ENCODE data around the gene STRIP1. TPM values are rescaled to one million over a fixed set of nuclear protein-coding genes. Genes with fewer than 3 reads are reported as not detected.
A peak's percentile ranks its signal among the peaks of the same experiment; 100 is the strongest.
"Not testable (repeated sequence)": the region's sequence is repeated elsewhere in the genome, so short reads cannot be mapped to it uniquely, and the experiment has no call there.

Gene STRIP1
- total RNA-seq, 1 donor from 2014 or later: 20.0 TPM

DNA sequence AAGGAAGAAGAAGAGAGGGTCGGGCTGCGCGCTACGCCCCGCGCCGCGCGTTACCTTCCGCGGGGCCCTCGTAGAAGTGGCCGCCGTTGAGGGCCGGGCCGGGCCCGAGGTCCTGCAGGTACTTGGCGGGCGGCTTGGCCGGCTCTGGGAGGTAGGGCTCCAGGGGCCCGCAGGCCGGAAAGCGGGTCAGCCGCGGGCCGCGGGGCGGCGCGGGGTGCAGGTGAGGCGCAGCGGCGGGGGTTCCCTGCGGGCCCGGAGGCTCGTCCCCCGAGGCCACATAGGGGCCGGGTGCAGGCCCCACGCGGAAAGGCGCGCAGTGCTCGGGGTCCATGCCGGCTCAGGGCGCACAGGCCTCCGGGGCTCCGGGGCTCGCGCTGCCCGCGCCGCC lies 35.9 kb downstream of the STRIP1 start:
- intact Hi-C loops (cut with DNase I): no loop called here
- H3K4me3 ChIP-seq: peak overlapping the region in 1 of 2 donors; percentile 47

DNA sequence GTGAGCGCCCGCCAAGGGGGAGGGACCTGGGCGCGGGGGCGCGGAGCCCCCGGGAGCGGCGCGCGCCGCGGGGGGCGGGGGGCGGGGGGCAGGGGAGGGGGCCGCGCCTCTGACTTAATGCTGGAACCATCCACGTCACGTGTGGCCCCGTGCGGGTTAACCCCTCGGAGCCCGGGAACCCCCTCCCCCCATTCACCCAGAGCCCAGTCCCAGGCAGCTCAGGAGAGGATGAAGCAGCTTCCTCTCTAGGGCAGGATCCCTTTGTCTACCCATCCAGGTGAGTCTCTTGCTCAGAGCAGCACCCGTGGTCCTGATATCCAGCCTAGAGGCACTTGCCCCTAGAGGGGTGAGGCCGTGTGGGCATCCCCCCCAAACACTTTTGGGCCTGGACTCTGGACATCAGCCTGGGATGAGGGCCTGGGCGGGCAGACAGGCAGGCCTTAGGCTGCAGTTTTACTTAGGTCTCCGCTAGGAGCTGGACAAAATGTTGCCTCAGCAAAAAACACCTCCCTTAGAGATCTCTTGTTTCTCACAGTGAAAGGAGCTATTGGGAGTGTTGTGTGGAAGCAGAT lies 36.3 kb downstream of the STRIP1 start, which contains the start of gene ALX3:
Gene ALX3 (minus strand): TSS at position 2 of the 572 bp plus-strand sequence. CDS start 60 bp downstream, outside the sequence.
- TF ChIP-seq, protein P1, sequence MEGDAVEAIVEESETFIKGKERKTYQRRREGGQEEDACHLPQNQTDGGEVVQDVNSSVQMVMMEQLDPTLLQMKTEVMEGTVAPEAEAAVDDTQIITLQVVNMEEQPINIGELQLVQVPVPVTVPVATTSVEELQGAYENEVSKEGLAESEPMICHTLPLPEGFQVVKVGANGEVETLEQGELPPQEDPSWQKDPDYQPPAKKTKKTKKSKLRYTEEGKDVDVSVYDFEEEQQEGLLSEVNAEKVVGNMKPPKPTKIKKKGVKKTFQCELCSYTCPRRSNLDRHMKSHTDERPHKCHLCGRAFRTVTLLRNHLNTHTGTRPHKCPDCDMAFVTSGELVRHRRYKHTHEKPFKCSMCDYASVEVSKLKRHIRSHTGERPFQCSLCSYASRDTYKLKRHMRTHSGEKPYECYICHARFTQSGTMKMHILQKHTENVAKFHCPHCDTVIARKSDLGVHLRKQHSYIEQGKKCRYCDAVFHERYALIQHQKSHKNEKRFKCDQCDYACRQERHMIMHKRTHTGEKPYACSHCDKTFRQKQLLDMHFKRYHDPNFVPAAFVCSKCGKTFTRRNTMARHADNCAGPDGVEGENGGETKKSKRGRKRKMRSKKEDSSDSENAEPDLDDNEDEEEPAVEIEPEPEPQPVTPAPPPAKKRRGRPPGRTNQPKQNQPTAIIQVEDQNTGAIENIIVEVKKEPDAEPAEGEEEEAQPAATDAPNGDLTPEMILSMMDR (IDR thresholded peaks at IDR 0.05): no peak
- no peak for DNase-seq (ENCODE audit: low spot score in 2 of 2)
- no peaks in the 10 kb centered on the region for H3K9me3 ChIP-seq
- H3K36me3 ChIP-seq: no peaks in the 10 kb centered on the region
- peaks cover 0 to 4% of the 10 kb centered on the region in 2 donors for H3K4me1 ChIP-seq
- peak within 1 kb of the TSS in 1 of 2 donors; percentile 47 for H3K4me3 ChIP-seq
- H3K27ac ChIP-seq: no peak within 1 kb of the TSS
- peaks cover 31% of the 10 kb centered on the region for H3K27me3 ChIP-seq
- intact Hi-C loops (cut with DNase I): no loop called here

More for the DNA sequence above, 35.9 kb downstream of the STRIP1 start:
- no peaks in the 10 kb centered on the region for H3K36me3 ChIP-seq
- H3K9me3 ChIP-seq: no peaks in the 10 kb centered on the region
- H3K4me1 ChIP-seq: peaks cover 0 to 4% of the 10 kb centered on the region in 2 donors
- no peak overlapping the region for H3K27ac ChIP-seq
- no peak for DNase-seq (ENCODE audit: low spot score in 2 of 2)
- H3K27me3 ChIP-seq: peaks cover 31% of the 10 kb centered on the region
- TF ChIP-seq, protein P1 (IDR thresholded peaks at IDR 0.05): no peak

DNA sequence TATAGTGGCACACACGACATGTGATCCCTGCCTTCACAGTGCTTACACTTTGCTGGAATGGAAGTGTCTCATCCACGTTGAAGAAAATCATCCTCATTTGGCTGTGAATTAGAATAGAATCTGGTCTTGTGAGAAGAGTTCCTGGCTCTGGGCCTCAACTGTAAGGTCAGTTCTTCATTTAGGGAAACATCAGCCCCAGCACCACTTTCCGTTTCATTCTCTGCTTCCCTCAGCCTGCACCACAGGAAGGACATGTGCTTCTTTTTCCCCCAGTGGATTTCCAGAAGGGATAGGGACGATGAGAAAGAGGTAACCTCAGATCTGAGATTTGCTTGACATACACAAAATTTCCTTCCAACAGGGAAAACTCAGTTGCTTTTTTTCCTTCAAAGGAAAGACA lies 39.7 kb downstream of the STRIP1 start:
- Histone ChIP-seq H3K9me3 (no peaks in the 10 kb centered on the region), H3K4me1 (no peaks in the 10 kb centered on the region), H3K27me3 (peaks cover 16% of the 10 kb centered on the region), H3K27ac (no peak overlapping the region), H3K36me3 (no peaks in the 10 kb centered on the region), H3K4me3 (no peak overlapping the region)
- intact Hi-C loops (cut with DNase I): no loop called here
- DNase-seq (ENCODE audit: low spot score in 2 of 2): no peak
- TF ChIP-seq, protein P1 (IDR thresholded peaks at IDR 0.05): no peak

DNA sequence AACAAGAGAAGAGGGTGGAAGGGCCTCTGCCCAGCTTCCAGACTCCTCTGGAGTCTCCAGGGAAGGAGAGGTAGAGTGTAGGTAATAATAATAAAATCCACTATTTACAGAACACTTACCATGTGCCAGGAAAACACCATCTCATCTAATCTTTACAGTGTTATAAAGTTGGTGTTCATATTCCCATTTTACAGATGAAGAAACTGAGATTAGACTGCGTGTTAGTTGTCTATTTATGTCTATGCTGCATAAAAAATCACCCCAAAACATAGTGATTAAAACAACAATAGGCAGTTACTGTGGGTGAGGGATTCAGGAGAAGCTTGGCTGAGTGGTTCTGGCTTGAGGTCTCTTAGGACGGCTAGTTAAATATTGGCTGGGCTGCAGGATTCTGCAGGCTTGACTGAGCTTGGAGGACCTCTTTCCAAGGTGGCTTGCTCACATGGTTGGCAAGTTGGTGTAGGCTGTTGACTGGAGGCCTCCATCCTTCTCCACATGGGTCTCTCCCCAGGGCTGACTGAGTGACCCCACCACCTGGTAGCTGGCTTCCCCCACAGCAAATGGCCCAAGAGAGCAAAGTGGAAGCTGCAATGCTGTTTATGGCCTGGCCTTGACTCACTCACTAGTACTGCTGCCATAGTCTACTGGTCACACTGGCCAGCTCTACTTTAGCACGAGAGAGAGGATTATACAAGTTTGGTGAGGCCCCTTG lies 42.5 kb downstream of the STRIP1 start:
- TF ChIP-seq, protein P1 (IDR thresholded peaks at IDR 0.05): no peak
- intact Hi-C loops (cut with DNase I): no loop called here
- Histone ChIP-seq H3K4me3 (no peak overlapping the region), H3K4me1 (no peaks in the 10 kb centered on the region), H3K9me3 (no peaks in the 10 kb centered on the region), H3K27ac (no peak overlapping the region), H3K27me3 (no peaks in the 10 kb centered on the region), H3K36me3 (no peaks in the 10 kb centered on the region)
- DNase-seq (ENCODE audit: low spot score in 2 of 2): no peak

DNA sequence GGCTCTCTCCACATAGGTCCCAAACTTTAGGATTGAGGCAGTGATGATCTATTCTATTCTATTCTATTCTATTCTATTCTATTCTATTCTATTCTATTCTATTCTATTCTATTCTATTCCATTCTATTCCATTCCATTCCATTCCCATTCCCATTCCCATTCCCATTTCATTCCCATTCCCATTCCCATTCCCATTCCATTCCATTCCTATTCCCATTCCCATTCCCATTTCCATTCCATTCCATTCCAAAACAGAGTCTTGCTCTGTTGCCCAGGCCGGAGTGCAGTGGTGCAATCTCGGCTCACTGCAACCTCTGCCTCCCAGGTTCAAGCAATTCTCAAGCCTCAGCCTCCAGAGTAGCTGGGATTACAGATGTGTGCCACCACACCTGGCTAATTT lies 45.6 kb downstream of the STRIP1 start:
- H3K4me1 ChIP-seq; intact Hi-C loops (cut with DNase I); H3K27ac ChIP-seq; H3K4me3 ChIP-seq; H3K9me3 ChIP-seq; DNase-seq (ENCODE audit: low spot score in 2 of 2); H3K27me3 ChIP-seq; H3K36me3 ChIP-seq: not testable (repeated sequence)

DNA sequence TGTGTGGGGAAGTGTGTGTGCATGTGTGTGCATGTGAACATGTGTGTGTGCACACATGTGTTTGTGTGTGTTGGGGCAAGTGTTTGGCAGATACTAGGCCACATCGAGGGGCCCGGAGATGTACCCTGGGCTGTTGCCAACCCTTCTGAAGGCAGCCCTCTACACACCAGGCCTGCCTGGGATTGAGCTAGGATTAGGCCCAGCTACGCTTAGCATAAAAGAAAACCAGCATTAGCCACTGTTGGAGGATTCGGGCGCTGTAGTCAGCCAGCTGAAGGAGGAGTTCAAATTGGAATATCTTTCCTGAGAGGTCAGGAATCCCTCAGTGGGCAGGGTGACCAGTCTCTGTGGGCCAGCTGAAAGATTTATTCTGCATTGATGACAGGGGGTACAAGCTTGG lies 46.6 kb downstream of the STRIP1 start:
- Histone ChIP-seq H3K36me3 (no peaks in the 10 kb centered on the region), H3K4me1 (no peaks in the 10 kb centered on the region), H3K9me3 (no peaks in the 10 kb centered on the region), H3K4me3 (no peak overlapping the region), H3K27ac (no peak overlapping the region), H3K27me3 (no peaks in the 10 kb centered on the region)
- DNase-seq (ENCODE audit: low spot score in 2 of 2): no peak
- intact Hi-C loops (cut with DNase I): no loop called here
- TF ChIP-seq, protein P1 (IDR thresholded peaks at IDR 0.05): no peak

Data from ascending aorta (tissue), 2 donors.